Head of caudate nucleus (tissue), 42 donors: Measurements from ENCODE around the gene PKP2.
A peak's percentile ranks its signal among the peaks of the same experiment; 100 is the strongest.

Source experiments
- DNase-seq, 42 donors: peaks; one replicate each; pipeline versions ENCODE4 v3.0.0 to v3.0.0-alpha.2; 2020 to 2021; ENCODE audit warnings: mixed read lengths in 7 of 42
- intact Hi-C: fragments of 100-400 bp; cut with DNase I; formaldehyde crosslinking; loops from one replicate; pipeline ENCODE4 v1.15.0; 2022

Gene PKP2

GRCh38 chr12:32826807-32827412 is 69.7 kb downstream of the PKP2 start:
- intact Hi-C loops: no loop called here
- no peak for DNase-seq

- no peak for DNase-seq
- intact Hi-C loops: no loop called here
Measured at GRCh38 chr12:32824596-32824995, 72.0 kb downstream of the PKP2 start.

- DNase-seq: no peak
- intact Hi-C loops: no loop called here
Measured at GRCh38 chr12:32822344-32822743, 74.2 kb downstream of the PKP2 start.

- DNase-seq: no peak
Measured at GRCh38 chr12:32821710-32822109, 74.9 kb downstream of the PKP2 start.

GRCh38 chr12:32821293-32821692 is 75.3 kb downstream of the PKP2 start:
- intact Hi-C loops: no loop called here

More at GRCh38 chr12:32821710-32822109, 74.9 kb downstream of the PKP2 start:
- intact Hi-C loops: no loop called here

GRCh38 chr12:32820376-32820931 is 76.1 kb downstream of the PKP2 start:
- DNase-seq: no peak
- intact Hi-C loops: no loop called here

More at GRCh38 chr12:32821293-32821692, 75.3 kb downstream of the PKP2 start:
- no peak for DNase-seq

- intact Hi-C loops: no loop called here
Measured at GRCh38 chr12:32819424-32819823, 77.2 kb downstream of the PKP2 start.

GRCh38 chr12:32811686-32812392 is 84.7 kb downstream of the PKP2 start:
- no peak for DNase-seq
- intact Hi-C loops: no loop called here

More at GRCh38 chr12:32819424-32819823, 77.2 kb downstream of the PKP2 start:
- no peak for DNase-seq

GRCh38 chr12:32809846-32810245 is 86.7 kb downstream of the PKP2 start:
- intact Hi-C loops: no loop called here
- peak in 1 of 42 donors; percentile 8 for DNase-seq

GRCh38 chr12:32809196-32809595 is 87.4 kb downstream of the PKP2 start:
- intact Hi-C loops: no loop called here
- no peak for DNase-seq

- intact Hi-C loops: no loop called here
Measured at GRCh38 chr12:32804301-32804700, 92.3 kb downstream of the PKP2 start.

GRCh38 chr12:32801269-32801980 is 95.2 kb downstream of the PKP2 start:
- intact Hi-C loops: no loop called here
- DNase-seq: no peak

More at GRCh38 chr12:32804301-32804700, 92.3 kb downstream of the PKP2 start:
- DNase-seq: no peak

- no peak for DNase-seq
- intact Hi-C loops: no loop called here
Measured at GRCh38 chr12:32794281-32794680, 102.3 kb downstream of the PKP2 start.

GRCh38 chr12:32789916-32790315 is 106.7 kb downstream of the PKP2 start:
- intact Hi-C loops: no loop called here
- DNase-seq: no peak

- no peak for DNase-seq
- intact Hi-C loops: no loop called here
Measured at GRCh38 chr12:32789446-32789845, 107.1 kb downstream of the PKP2 start.

- no peak for DNase-seq
- intact Hi-C loops: no loop called here
Measured at GRCh38 chr12:32788405-32788804, 108.2 kb downstream of the PKP2 start.

- intact Hi-C loops: no loop called here
- no peak for DNase-seq
Measured at GRCh38 chr12:32785557-32785956, 111.0 kb downstream of the PKP2 start.

- DNase-seq: no peak
- intact Hi-C loops: no loop called here
Measured at GRCh38 chr12:32783029-32783428, 113.5 kb downstream of the PKP2 start.

- intact Hi-C loops: no loop called here
Measured at GRCh38 chr12:32780071-32780470, 116.5 kb downstream of the PKP2 start.

GRCh38 chr12:32777691-32778175 is 118.8 kb downstream of the PKP2 start:
- intact Hi-C loops: no loop called here

More at GRCh38 chr12:32780071-32780470, 116.5 kb downstream of the PKP2 start:
- DNase-seq: no peak

More at GRCh38 chr12:32777691-32778175, 118.8 kb downstream of the PKP2 start:
- DNase-seq: no peak
